Glutamatergic neuron (in vitro differentiated cells): ENCODE data around the gene HDAC6. TPM values are rescaled to one million over a fixed set of nuclear protein-coding genes. Genes with fewer than 3 reads are reported as not detected.

ENCODE experiments used
- DNase-seq: peaks from one replicate; pipeline ENCODE4 v3.0.0; 2022
- H3K27ac Mint-ChIP-seq: one replicate; pipeline ENCODE4 v1.8.0; 2020; ENCODE audit warnings: mild to moderate bottlenecking, mixed read lengths, inconsistent platforms; ENCODE audit not compliant: unreplicated experiment
- H3K27me3 Mint-ChIP-seq: one replicate; pipeline ENCODE4 v1.8.0; 2020; ENCODE audit warnings: mild to moderate bottlenecking, moderate library complexity, mixed read lengths, inconsistent platforms; ENCODE audit not compliant: unreplicated experiment
- H3K36me3 Mint-ChIP-seq: one replicate; pipeline ENCODE4 v1.8.0; 2020; ENCODE audit warnings: mild to moderate bottlenecking, mixed read lengths, inconsistent platforms; ENCODE audit not compliant: unreplicated experiment
- H3K4me1 Mint-ChIP-seq: one replicate; pipeline ENCODE4 v1.8.0; 2020; ENCODE audit warnings: mild to moderate bottlenecking, low read depth, mixed read lengths, inconsistent platforms; ENCODE audit not compliant: unreplicated experiment
- H3K4me3 Mint-ChIP-seq: one replicate; pipeline ENCODE4 v1.8.0; 2020; ENCODE audit warnings: mild to moderate bottlenecking, mixed read lengths, inconsistent platforms; ENCODE audit not compliant: unreplicated experiment
- H3K9me3 Mint-ChIP-seq: one replicate; pipeline ENCODE4 v1.8.0; 2020; ENCODE audit warnings: mild to moderate bottlenecking, moderate library complexity, mixed read lengths, inconsistent platforms; ENCODE audit not compliant: unreplicated experiment
- CTCF ChIP-seq: fragments of 200-600 bp; sonication (generic); IDR thresholded peaks from one replicate; pipeline ENCODE4 v1.5.0; 2021; ENCODE audit not compliant: partially characterized antibody, unreplicated experiment
- total RNA-seq: library from RNA; stranded (reverse); fragmentation: NEBNext Ultra II Directional; extraction: Animal tissue kit (Norgen Biotek cat#: 25700); gene quantifications from one replicate; pipeline ENCODE4 v1.2.1, GENCODE V29; 2021; ENCODE audit not compliant: unreplicated experiment

Gene HDAC6
- total RNA-seq, 1 donor from 2014 or later = 264 TPM

- H3K9me3 Mint-ChIP-seq = peaks cover 3% of the 10 kb centered on the region
- DNase-seq = no peak
- peaks cover 1% of the 10 kb centered on the region for H3K4me1 Mint-ChIP-seq
- no peak overlapping the region for H3K4me3 Mint-ChIP-seq
- H3K36me3 Mint-ChIP-seq = peaks cover 3% of the 10 kb centered on the region
- no peak overlapping the region for H3K27ac Mint-ChIP-seq
- no peak for TF ChIP-seq CTCF
- H3K27me3 Mint-ChIP-seq = peaks cover 7% of the 10 kb centered on the region
Measured at GRCh38 chrX:48823053-48823452, 21.2 kb downstream of the HDAC6 start.

- DNase-seq = no peak
- no peak for TF ChIP-seq CTCF
- Mint-ChIP-seq H3K9me3 (peaks cover 1% of the 10 kb centered on the region), H3K4me3 (no peak overlapping the region), H3K27me3 (peaks cover 9% of the 10 kb centered on the region), H3K4me1 (peaks cover 1% of the 10 kb centered on the region), H3K36me3 (peaks cover 3% of the 10 kb centered on the region), H3K27ac (no peak overlapping the region)
Measured at GRCh38 chrX:48824066-48824465, 22.2 kb downstream of the HDAC6 start.

GRCh38 chrX:48826135-48826875 is 24.4 kb downstream of the HDAC6 start, which contains the start of gene ERAS:
ERAS (plus strand) TSS chrX:48826513; CDS start chrX:48829124, 2,611 bp downstream.
- peak within 1 kb of the TSS; percentile 57 for H3K4me3 Mint-ChIP-seq
- DNase-seq = no peak

GRCh38 chrX:48826876-48827653 is 25.2 kb downstream of the HDAC6 start:
- TF ChIP-seq CTCF = no peak
- Mint-ChIP-seq H3K36me3 (peaks cover 3% of the 10 kb centered on the region), H3K4me3 (peak overlapping the region; percentile 15), H3K27ac (no peak overlapping the region), H3K4me1 (peaks cover 1% of the 10 kb centered on the region), H3K27me3 (peaks cover 9% of the 10 kb centered on the region), H3K9me3 (peaks cover 1% of the 10 kb centered on the region)
- no peak for DNase-seq

More at GRCh38 chrX:48826135-48826875, 24.4 kb downstream of the HDAC6 start, which contains the start of gene ERAS:
- H3K9me3 Mint-ChIP-seq = peaks cover 1% of the 10 kb centered on the region
- no peak for TF ChIP-seq CTCF
- H3K36me3 Mint-ChIP-seq = peaks cover 3% of the 10 kb centered on the region
- H3K4me1 Mint-ChIP-seq = peaks cover 1% of the 10 kb centered on the region
- H3K27me3 Mint-ChIP-seq = peaks cover 9% of the 10 kb centered on the region
- no peak within 1 kb of the TSS for H3K27ac Mint-ChIP-seq

- DNase-seq = no peak
- no peak for TF ChIP-seq CTCF
- H3K27me3 Mint-ChIP-seq = peaks cover 9% of the 10 kb centered on the region
- peaks cover 1% of the 10 kb centered on the region for H3K4me1 Mint-ChIP-seq
- H3K4me3 Mint-ChIP-seq = peak overlapping the region; percentile 71
- peaks cover 3% of the 10 kb centered on the region for H3K36me3 Mint-ChIP-seq
- peaks cover 1% of the 10 kb centered on the region for H3K9me3 Mint-ChIP-seq
- H3K27ac Mint-ChIP-seq = no peak overlapping the region
Measured at GRCh38 chrX:48827654-48827968, 25.7 kb downstream of the HDAC6 start.
